CD4-positive, alpha-beta memory T cell (primary cell): Measurements from ENCODE around the gene COL9A1. TPM values are rescaled to one million over a fixed set of nuclear protein-coding genes. Genes with fewer than 3 reads are reported as not detected.
"Not testable (repeated sequence)": the region's sequence is repeated elsewhere in the genome, so short reads cannot be mapped to it uniquely, and the experiment has no call there.

Experiments
- CTCF ChIA-PET: fragments of 350-600 bp; sonication (Branson Sonifier 250); formaldehyde crosslinking; loops from one replicate; lab custom pipeline; 2021; ENCODE audit warnings: inconsistent platforms; ENCODE audit not compliant: partially characterized antibody; lab: Charles Lee
- POLR2A ChIA-PET: fragments of 350-600 bp; sonication (Branson Sonifier 250); formaldehyde crosslinking; loops from one replicate; lab custom pipeline; 2021; ENCODE audit not compliant: partially characterized antibody; lab: Charles Lee
- DNase-seq, 5 donors: peaks; one replicate each; pipeline versions ENCODE4 v3.0.0 to v3.0.0-alpha.2; 2020 to 2022; ENCODE audit warnings: mixed read lengths in 1 of 5
- H3K27ac ChIP-seq: one replicate; pipeline ENCODE4 v1.7.0; 2013; ENCODE audit warnings: low read depth, low read length
- H3K27me3 ChIP-seq: 2 replicates; pipeline ENCODE4 v1.7.0; 2013; ENCODE audit warnings: mild to moderate bottlenecking, low read length, moderate library complexity; ENCODE audit not compliant: insufficient read depth
- H3K36me3 ChIP-seq: 2 replicates; pipeline ENCODE4 v1.7.0; 2013; ENCODE audit warnings: mild to moderate bottlenecking, low read length, moderate library complexity; ENCODE audit not compliant: insufficient read depth
- H3K4me1 ChIP-seq: 2 replicates; pipeline ENCODE4 v1.7.0; 2013; ENCODE audit warnings: mild to moderate bottlenecking, low read length, moderate library complexity; ENCODE audit not compliant: insufficient read depth
- H3K4me3 ChIP-seq, 2 donors: one replicate each; pipeline ENCODE4 v1.7.0; 2013; ENCODE audit warnings: low read length in 2 of 2, mild to moderate bottlenecking in 1 of 2
- H3K9me3 ChIP-seq, 2 donors: one replicate each; pipeline ENCODE4 v1.7.0; 2013; ENCODE audit warnings: low read length in 2 of 2, control low read depth in 1 of 2; ENCODE audit not compliant: control insufficient read depth in 1 of 2
- H3K27ac Mint-ChIP-seq, 7 donors: one replicate each; pipeline ENCODE4 v1.8.0; 2020 to 2021; ENCODE audit warnings: mixed read lengths in 7 of 7, mild to moderate bottlenecking in 6 of 7, inconsistent platforms in 3 of 7, moderate library complexity in 3 of 7
- H3K27me3 Mint-ChIP-seq, 2 donors: one replicate each; pipeline ENCODE4 v1.8.0; 2020 to 2021; ENCODE audit warnings: mixed read lengths in 2 of 2
- H3K36me3 Mint-ChIP-seq, 2 donors: one replicate each; pipeline ENCODE4 v1.8.0; 2020 to 2021; ENCODE audit warnings: mixed read lengths in 2 of 2, inconsistent platforms in 1 of 2, mild to moderate bottlenecking in 1 of 2
- H3K4me1 Mint-ChIP-seq, 4 donors: one replicate each; pipeline ENCODE4 v1.8.0; 2020 to 2021; ENCODE audit warnings: mixed read lengths in 4 of 4, mild to moderate bottlenecking in 1 of 4
- H3K4me3 Mint-ChIP-seq, 8 donors: one replicate each; pipeline ENCODE4 v1.8.0; 2020 to 2021; ENCODE audit warnings: mixed read lengths in 8 of 8, mild to moderate bottlenecking in 7 of 8, moderate library complexity in 6 of 8, inconsistent platforms in 3 of 8
- H3K9me3 Mint-ChIP-seq, 8 donors: one replicate each; pipeline ENCODE4 v1.8.0; 2020 to 2021; ENCODE audit warnings: mixed read lengths in 8 of 8, mild to moderate bottlenecking in 5 of 8, inconsistent platforms in 3 of 8, moderate library complexity in 1 of 8
- intact Hi-C: fragments of 100-400 bp; cut with micrococcal nuclease; formaldehyde crosslinking; loops from one replicate; pipeline ENCODE4 v1.15.1; 2023
- polyA plus RNA-seq, 2 donors: library from polyadenylated mRNA; unstranded; fragments of 300-500 nt; fragmentation: Illumina TruSeq; gene quantifications; one replicate each; pipeline ENCODE4 v1.2.3, GENCODE V29; 2021
- total RNA-seq, 2 experiments: library from RNA; stranded (reverse); gene quantifications; one replicate each; pipeline ENCODE4 v1.2.3, GENCODE V29; 2021

COL9A1 gene
- total and polyA plus RNA-seq, 4 experiments from 2014 or later = not detected

DNA sequence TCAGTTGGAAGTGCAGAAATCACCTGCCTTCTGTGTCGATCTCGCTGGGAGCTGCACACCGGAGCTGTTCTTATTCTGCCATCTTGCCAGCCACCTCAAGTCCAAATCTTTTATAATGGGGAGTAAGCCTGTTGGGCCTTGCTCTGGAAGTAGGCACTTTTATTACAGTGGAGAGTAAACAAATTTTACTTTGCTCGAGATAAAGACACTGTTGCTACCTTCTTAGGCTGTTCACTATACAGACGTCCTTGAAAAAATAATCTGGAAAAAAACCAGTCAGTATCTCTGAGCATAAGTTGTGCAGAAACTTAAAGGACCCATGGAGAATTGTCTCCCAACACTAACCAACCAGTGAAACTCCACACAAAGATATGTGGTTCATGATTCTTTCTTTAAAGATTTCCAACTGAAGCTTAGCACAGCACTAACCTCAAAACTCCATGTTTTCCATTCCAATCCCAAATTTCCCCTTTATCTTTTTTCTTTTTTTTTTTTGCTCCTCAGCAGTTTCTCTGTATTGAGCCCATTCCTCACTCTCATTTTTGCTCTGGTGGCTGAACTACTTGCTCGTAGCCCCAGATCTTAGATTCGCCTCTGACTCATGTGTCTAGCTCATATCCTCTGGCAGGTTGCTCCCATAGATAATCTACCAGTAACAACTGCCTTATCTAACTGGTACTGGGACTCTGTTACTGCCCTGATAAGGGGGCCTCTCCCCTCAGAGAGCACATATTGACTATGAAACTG lies 34.3 kb upstream of the COL9A1 start:
- H3K27ac ChIP-seq = no peak overlapping the region
- H3K9me3 ChIP-seq = no peaks in the 10 kb centered on the region
- intact Hi-C loops = no loop called here
- H3K4me3 ChIP-seq = no peak overlapping the region
- H3K27me3 Mint-ChIP-seq = peaks cover 1 to 26% of the 10 kb centered on the region in 2 donors
- ChIA-PET CTCF (interaction anchor here (1.2 kb wide), 2 partner anchors 23 to 28 kb away, joined by 3 read pairs; no protein-coding TSS in a partner anchor), POLR2A (no interaction called here)
- peaks cover 0 to 17% (median 5%) of the 10 kb centered on the region in 8 donors for H3K9me3 Mint-ChIP-seq
- H3K36me3 ChIP-seq = no peaks in the 10 kb centered on the region
- DNase-seq = no peak
- no peaks in the 10 kb centered on the region for H3K4me1 ChIP-seq
- no peak overlapping the region for H3K27ac Mint-ChIP-seq
- H3K27me3 ChIP-seq = no peaks in the 10 kb centered on the region
- no peaks in the 10 kb centered on the region for H3K36me3 Mint-ChIP-seq
- no peak overlapping the region for H3K4me3 Mint-ChIP-seq
- no peaks in the 10 kb centered on the region for H3K4me1 Mint-ChIP-seq

DNA sequence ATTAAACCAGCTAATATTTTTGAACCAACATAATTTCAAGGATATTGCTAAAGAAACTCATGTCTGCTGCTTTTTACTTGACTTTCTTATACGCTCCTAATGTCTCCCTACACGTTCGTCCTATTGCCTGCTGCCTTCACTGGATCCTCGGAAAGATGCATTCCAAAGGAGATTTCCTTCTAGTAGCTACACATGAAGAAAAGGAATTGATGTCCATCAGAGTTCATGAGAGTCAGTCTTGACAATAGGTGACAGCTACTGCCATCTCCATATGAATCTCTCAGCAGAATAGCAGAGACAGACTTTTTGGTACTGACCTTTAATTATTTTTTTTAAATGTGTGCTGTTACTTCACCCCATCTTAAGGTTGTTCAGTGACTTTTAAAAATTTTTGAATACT lies 24.2 kb upstream of the COL9A1 start:
- DNase-seq = no peak
- H3K4me1 Mint-ChIP-seq = peaks cover 0 to 1% (median 0%) of the 10 kb centered on the region in 4 donors
- intact Hi-C loops = no loop called here
- Histone ChIP-seq H3K27me3 (no peaks in the 10 kb centered on the region), H3K4me3 (no peak overlapping the region), H3K36me3 (no peaks in the 10 kb centered on the region), H3K9me3 (no peaks in the 10 kb centered on the region), H3K27ac (no peak overlapping the region), H3K4me1 (no peaks in the 10 kb centered on the region)
- CTCF ChIA-PET = interaction anchor here (1.0 to 2.3 kb wide), 4 partner anchors 18 to 106 kb away, joined by 3 to 7 read pairs (median 4); partner anchors contain the start of gene COL9A1
- H3K27me3 Mint-ChIP-seq = no peaks in the 10 kb centered on the region
- H3K36me3 Mint-ChIP-seq = no peaks in the 10 kb centered on the region
- POLR2A ChIA-PET = no interaction called here
- H3K9me3 Mint-ChIP-seq = peaks cover 0 to 5% (median 0%) of the 10 kb centered on the region in 8 donors
- no peak overlapping the region for H3K4me3 Mint-ChIP-seq
- H3K27ac Mint-ChIP-seq = no peak overlapping the region

DNA sequence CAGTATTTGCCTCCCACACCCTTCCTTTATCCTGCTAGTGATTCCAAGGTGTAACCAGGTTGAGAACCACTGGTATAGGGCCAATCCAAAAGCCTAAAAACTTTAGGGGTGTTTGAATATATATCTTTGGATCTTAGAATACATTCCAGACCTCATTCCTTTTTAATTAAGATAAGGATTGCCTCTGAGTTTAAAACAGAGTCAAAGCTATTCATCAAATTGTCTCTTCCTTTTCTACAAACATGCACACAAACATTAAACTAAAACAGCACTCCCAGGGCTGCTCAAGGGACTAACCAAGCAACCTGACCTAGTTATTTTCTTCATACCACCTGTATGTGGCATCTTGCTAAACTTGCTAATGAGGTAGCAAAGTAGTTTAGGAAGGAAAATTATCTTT lies 22.1 kb upstream of the COL9A1 start:
- H3K4me1 ChIP-seq = no peaks in the 10 kb centered on the region
- no peaks in the 10 kb centered on the region for H3K27me3 Mint-ChIP-seq
- CTCF ChIA-PET = no interaction called here
- intact Hi-C loops = no loop called here
- H3K4me3 Mint-ChIP-seq = no peak overlapping the region
- H3K36me3 Mint-ChIP-seq = no peaks in the 10 kb centered on the region
- H3K27me3 ChIP-seq = no peaks in the 10 kb centered on the region
- H3K27ac ChIP-seq = no peak overlapping the region
- no peak for DNase-seq
- no peak overlapping the region for H3K27ac Mint-ChIP-seq
- peaks cover 0 to 3% (median 0%) of the 10 kb centered on the region in 8 donors for H3K9me3 Mint-ChIP-seq
- H3K4me3 ChIP-seq = no peak overlapping the region
- POLR2A ChIA-PET = no interaction called here
- no peaks in the 10 kb centered on the region for H3K36me3 ChIP-seq
- peaks cover 0 to 1% (median 0%) of the 10 kb centered on the region in 4 donors for H3K4me1 Mint-ChIP-seq
- no peaks in the 10 kb centered on the region for H3K9me3 ChIP-seq

DNA sequence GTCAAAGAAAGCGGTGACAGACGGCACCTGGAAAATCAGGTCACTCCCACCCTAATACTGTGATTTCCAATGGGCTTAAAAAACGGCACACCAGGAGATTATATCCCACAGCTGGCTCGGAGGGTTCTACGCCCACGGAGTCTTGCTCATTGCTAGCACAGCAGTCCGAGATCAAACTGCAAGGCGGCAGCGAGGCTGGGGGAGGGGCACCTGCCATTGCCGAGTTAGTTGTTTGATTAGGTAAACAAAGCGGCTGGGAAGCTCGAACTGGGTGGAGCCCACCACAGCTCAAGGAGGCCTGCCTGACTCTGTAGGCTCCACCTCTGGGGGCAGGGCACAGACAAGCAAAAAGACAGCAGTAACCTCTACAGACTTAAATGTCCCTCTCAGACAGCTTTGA lies 14.9 kb upstream of the COL9A1 start:
- H3K9me3 ChIP-seq, CTCF ChIA-PET, H3K36me3 ChIP-seq, H3K4me1 ChIP-seq, H3K4me1 Mint-ChIP-seq, H3K27ac ChIP-seq, H3K27me3 ChIP-seq, H3K36me3 Mint-ChIP-seq, DNase-seq, H3K4me3 ChIP-seq, H3K9me3 Mint-ChIP-seq, intact Hi-C loops, H3K4me3 Mint-ChIP-seq, H3K27ac Mint-ChIP-seq, H3K27me3 Mint-ChIP-seq, POLR2A ChIA-PET: not testable (repeated sequence)

DNA sequence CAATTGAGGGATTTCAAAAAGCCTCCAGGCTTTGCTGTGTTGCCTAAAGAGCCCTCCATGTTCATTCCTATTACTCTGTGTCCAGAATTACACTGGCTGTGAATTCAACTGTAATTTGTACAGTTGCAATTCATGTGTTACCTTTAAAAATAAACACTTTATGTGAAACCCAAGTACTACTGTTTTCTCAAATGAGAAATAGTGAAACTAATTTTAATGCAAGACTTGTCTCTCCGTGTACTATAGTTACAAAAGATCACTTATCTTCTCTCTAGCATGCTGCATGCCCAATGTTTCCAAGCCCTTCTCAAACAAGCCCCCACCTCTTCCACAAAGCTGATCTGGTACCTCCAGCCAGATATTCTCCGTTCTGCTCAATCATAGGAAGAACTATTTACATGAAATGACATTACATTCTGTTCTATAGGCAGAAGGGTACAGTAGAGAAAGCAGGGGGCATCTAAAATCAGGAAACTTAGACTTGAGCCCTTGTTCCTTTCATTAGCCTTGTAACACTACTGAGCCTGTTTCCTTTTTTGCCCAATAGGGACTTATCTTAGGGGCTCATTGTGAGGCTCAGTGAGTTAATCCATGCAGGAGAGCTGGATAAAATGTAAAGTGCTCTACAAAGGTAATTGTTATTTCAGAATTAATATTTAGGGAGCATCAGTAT lies 12.3 kb upstream of the COL9A1 start:
- Mint-ChIP-seq H3K9me3 (no peaks in the 10 kb centered on the region), H3K4me1 (peaks cover 0 to 2% (median 0%) of the 10 kb centered on the region in 4 donors), H3K27me3 (peaks cover 3 to 9% of the 10 kb centered on the region in 2 donors), H3K27ac (no peak overlapping the region), H3K36me3 (no peaks in the 10 kb centered on the region), H3K4me3 (no peak overlapping the region)
- no peak overlapping the region for H3K4me3 ChIP-seq
- H3K9me3 ChIP-seq = no peaks in the 10 kb centered on the region
- no peaks in the 10 kb centered on the region for H3K4me1 ChIP-seq
- no peaks in the 10 kb centered on the region for H3K36me3 ChIP-seq
- intact Hi-C loops = no loop called here
- H3K27me3 ChIP-seq = no peaks in the 10 kb centered on the region
- no peak for DNase-seq
- no peak overlapping the region for H3K27ac ChIP-seq
- ChIA-PET POLR2A (no interaction called here), CTCF (no interaction called here)

DNA sequence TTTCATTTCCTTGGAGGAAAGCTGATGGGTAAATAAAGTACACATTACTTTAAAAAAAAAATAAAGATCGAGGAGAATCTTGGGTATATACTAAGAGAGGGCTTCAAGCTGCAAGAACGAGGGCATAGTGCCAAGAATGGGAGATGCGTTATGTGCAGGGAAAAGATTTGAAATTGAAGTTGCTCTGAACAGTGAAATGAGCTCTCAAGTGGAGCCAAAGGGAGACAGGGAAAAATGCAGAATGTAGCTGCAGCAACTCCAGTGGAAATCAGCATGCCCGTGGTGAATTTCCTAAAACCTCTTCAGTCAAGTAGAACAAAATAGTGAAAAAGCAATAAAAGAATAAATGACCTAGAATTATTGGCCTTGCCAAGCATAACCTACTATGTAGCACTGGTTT lies 11.4 kb upstream of the COL9A1 start:
- no peaks in the 10 kb centered on the region for H3K9me3 ChIP-seq
- no peak overlapping the region for H3K27ac ChIP-seq
- Mint-ChIP-seq H3K36me3 (no peaks in the 10 kb centered on the region), H3K27ac (no peak overlapping the region), H3K27me3 (peaks cover 6 to 9% of the 10 kb centered on the region in 2 donors), H3K4me3 (no peak overlapping the region), H3K9me3 (no peaks in the 10 kb centered on the region), H3K4me1 (peaks cover 0 to 2% (median 0%) of the 10 kb centered on the region in 4 donors)
- ChIA-PET CTCF (interaction anchor here (0.9 to 1.3 kb wide), 2 partner anchors 10 to 24 kb away, joined by 3 to 4 read pairs; no protein-coding TSS in a partner anchor), POLR2A (no interaction called here)
- no peak for DNase-seq
- intact Hi-C loops = no loop called here
- H3K27me3 ChIP-seq = no peaks in the 10 kb centered on the region
- no peak overlapping the region for H3K4me3 ChIP-seq
- no peaks in the 10 kb centered on the region for H3K4me1 ChIP-seq
- H3K36me3 ChIP-seq = no peaks in the 10 kb centered on the region

DNA sequence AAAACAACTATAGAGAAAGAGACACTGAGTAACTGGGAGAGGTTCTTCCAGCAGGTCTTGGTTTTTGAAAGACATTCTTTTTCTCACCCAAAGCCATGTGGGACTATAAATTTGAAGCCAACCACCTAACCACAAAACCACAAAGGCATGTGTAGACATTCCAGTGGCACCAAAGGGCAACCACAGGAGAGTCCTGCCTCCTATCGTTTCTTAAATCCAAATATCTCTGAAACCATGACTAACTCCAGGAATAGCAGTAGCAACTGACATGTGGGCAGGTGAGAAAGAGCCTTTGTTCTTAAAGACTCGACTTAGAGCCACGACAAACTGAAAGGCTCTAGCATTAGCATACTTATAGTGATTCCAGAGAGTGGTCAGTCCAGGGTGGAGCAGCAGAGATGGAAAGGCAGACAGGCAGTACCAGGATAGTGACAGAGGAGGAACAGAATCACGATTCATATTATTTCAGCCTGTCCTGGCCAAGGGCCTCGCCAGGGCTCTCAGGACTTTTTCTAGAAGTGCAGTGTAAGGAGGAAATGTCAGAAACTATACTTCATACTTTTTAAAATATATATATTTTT lies 9.4 kb upstream of the COL9A1 start:
- Histone ChIP-seq H3K4me1 (no peaks in the 10 kb centered on the region), H3K9me3 (no peaks in the 10 kb centered on the region), H3K36me3 (no peaks in the 10 kb centered on the region), H3K27me3 (no peaks in the 10 kb centered on the region), H3K27ac (no peak overlapping the region), H3K4me3 (no peak overlapping the region)
- POLR2A ChIA-PET = no interaction called here
- Mint-ChIP-seq H3K36me3 (no peaks in the 10 kb centered on the region), H3K27me3 (peaks cover 8 to 11% of the 10 kb centered on the region in 2 donors), H3K27ac (no peak overlapping the region), H3K9me3 (no peaks in the 10 kb centered on the region), H3K4me1 (peaks cover 0 to 2% (median 0%) of the 10 kb centered on the region in 4 donors), H3K4me3 (no peak overlapping the region)
- DNase-seq = no peak
- CTCF ChIA-PET = interaction anchor here (2.1 kb wide), 1 partner anchor 58 kb away, joined by 5 read pairs; no protein-coding TSS in a partner anchor
- intact Hi-C loops = no loop called here
